Breast epithelium (tissue), 3 donors: ENCODE data around the gene PLEKHD1.

Experiments used
- POLR2A ChIP-seq: fragments of 450-650 bp; IDR thresholded peaks from one replicate; pipeline ENCODE4 v1.6.1; 2016; ENCODE audit warnings: antibody characterized with exemption, mild to moderate bottlenecking, moderate library complexity
- POLR2AphosphoS5 ChIP-seq, 3 donors: sonication (generic); formaldehyde crosslinking; IDR thresholded peaks; one replicate each; pipeline ENCODE4 v1.6.1; 2017; ENCODE audit warnings: antibody characterized with exemption in 3 of 3
- TF ChIP-seq, protein P1 (sequence below), 3 donors: fragments of 450-650 bp; IDR thresholded peaks; one replicate each; pipeline ENCODE4 v1.5.1; 2016 to 2017; ENCODE audit warnings: antibody characterized with exemption in 3 of 3, mild to moderate bottlenecking in 3 of 3, moderate library complexity in 3 of 3

DNA sequence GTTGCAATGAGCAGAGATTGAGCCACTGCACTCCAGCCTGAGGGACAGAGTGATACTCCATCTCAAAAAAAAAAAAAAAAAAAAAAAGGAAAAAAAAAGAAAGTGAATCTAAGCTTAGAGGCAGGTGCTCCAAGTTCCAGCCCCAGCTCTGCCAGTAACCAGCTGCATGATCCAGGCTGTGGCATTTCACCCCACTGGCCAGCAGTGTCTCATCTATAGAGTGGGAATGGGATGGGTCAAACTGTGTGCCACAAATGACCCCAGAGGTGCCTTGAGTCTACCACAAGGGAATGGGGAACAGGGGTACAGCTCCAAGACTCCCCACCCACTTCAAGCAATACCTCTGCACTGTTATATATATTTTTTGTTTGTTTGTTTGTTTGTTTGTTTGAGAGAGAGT lies 5.0 kb downstream of the PLEKHD1 start:
- TF ChIP-seq, protein P1, sequence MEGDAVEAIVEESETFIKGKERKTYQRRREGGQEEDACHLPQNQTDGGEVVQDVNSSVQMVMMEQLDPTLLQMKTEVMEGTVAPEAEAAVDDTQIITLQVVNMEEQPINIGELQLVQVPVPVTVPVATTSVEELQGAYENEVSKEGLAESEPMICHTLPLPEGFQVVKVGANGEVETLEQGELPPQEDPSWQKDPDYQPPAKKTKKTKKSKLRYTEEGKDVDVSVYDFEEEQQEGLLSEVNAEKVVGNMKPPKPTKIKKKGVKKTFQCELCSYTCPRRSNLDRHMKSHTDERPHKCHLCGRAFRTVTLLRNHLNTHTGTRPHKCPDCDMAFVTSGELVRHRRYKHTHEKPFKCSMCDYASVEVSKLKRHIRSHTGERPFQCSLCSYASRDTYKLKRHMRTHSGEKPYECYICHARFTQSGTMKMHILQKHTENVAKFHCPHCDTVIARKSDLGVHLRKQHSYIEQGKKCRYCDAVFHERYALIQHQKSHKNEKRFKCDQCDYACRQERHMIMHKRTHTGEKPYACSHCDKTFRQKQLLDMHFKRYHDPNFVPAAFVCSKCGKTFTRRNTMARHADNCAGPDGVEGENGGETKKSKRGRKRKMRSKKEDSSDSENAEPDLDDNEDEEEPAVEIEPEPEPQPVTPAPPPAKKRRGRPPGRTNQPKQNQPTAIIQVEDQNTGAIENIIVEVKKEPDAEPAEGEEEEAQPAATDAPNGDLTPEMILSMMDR (IDR thresholded peaks at IDR 0.05): no peak
- TF ChIP-seq POLR2A: no peak
- TF ChIP-seq POLR2AphosphoS5 (IDR thresholded peaks at IDR 0.05): no peak
